Breast epithelium (tissue), 4 donors: ENCODE measurements around the gene KCNQ5. TPM values are rescaled to one million over a fixed set of nuclear protein-coding genes. Genes with fewer than 3 reads are reported as not detected.

Experiments
- DNase-seq, 2 donors: peaks; one replicate each; pipeline ENCODE4 v3.0.0-alpha.2; 2019; ENCODE audit warnings: low spot score in 2 of 2
- H3K27ac ChIP-seq, 2 donors: fragments of 200-600 bp; sonication (generic) in 1 of 2; one replicate each; pipeline ENCODE4 v1.5.1; 2016 to 2019; ENCODE audit warnings: mild to moderate bottlenecking in 1 of 2
- H3K27me3 ChIP-seq, 2 donors: fragments of 200-600 bp; sonication (generic) in 1 of 2; one replicate each; pipeline versions ENCODE4 v1.5.1 to v1.6.0; 2017 to 2019; ENCODE audit warnings: control low read depth in 1 of 2, mild to moderate bottlenecking in 1 of 2
- H3K36me3 ChIP-seq: fragments of 200-600 bp; one replicate; pipeline ENCODE4 v1.5.1; 2019
- H3K4me1 ChIP-seq, 2 donors: fragments of 200-600 bp; sonication (generic); one replicate each; pipeline ENCODE4 v1.5.1; 2016 to 2019; ENCODE audit warnings: control low read depth in 1 of 2
- H3K4me3 ChIP-seq, 3 donors: fragments of 200-600 bp; sonication (generic); 1 replicate in 2 of 3; 2 replicates in 1 of 3; pipeline ENCODE4 v1.5.1; 2016 to 2019; ENCODE audit warnings: mild to moderate bottlenecking in 3 of 3, moderate library complexity in 2 of 3
- H3K9me3 ChIP-seq, 2 donors: fragments of 200-600 bp; sonication (generic) in 1 of 2; one replicate each; pipeline ENCODE4 v1.5.1; 2016 to 2019; ENCODE audit warnings: control low read depth in 1 of 2
- POLR2A ChIP-seq: fragments of 450-650 bp; IDR thresholded peaks from one replicate; pipeline ENCODE4 v1.6.1; 2016; ENCODE audit warnings: antibody characterized with exemption, mild to moderate bottlenecking, moderate library complexity
- POLR2AphosphoS5 ChIP-seq, 3 donors: sonication (generic); formaldehyde crosslinking; IDR thresholded peaks; one replicate each; pipeline ENCODE4 v1.6.1; 2017; ENCODE audit warnings: antibody characterized with exemption in 3 of 3
- intact Hi-C: fragments of 100-400 bp; cut with DNase I; formaldehyde crosslinking; loops from one replicate; pipeline ENCODE4 v1.15.1; 2023; ENCODE audit warnings: low total_unique reads
- total RNA-seq, 3 donors: library from RNA; depleted of rRNA; stranded (reverse); fragments of >200 nt; gene quantifications; one replicate each; pipeline ENCODE4 v1.1.0, GENCODE V29; 2016
- TF ChIP-seq, protein P1 (sequence below), 3 donors: fragments of 450-650 bp; IDR thresholded peaks; one replicate each; pipeline ENCODE4 v1.5.1; 2016 to 2017; ENCODE audit warnings: antibody characterized with exemption in 3 of 3, mild to moderate bottlenecking in 3 of 3, moderate library complexity in 3 of 3

Gene KCNQ5
- total RNA-seq, 3 donors from 2014 or later, result 0.16 to 1.0 (median 0.33) TPM

DNA sequence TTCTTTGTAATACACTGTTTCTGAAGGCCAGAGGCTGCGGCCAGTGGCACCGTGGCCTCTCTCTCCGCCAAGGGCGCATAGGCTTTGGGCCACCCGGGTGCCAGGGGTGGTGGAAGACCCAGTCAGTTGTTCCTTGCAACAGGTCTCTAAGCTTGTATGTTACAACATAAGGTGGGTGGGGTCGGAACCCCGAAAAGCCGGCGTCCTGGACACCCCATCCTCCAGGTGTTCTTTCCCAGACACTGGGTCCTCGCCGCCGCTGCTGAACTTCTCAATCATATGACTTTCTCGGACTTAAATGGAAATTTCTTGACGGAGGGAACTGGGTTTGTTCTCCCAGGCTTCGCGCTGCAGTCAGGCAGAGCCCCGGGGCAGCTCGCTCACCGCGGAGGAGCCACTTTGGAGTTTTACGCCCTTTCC, 983 bp upstream of the KCNQ5 start:
- no peak overlapping the region for H3K27ac ChIP-seq
- H3K4me1 ChIP-seq, result peaks cover 6 to 8% of the 10 kb centered on the region in 2 donors
- no peaks in the 10 kb centered on the region for H3K36me3 ChIP-seq
- peaks cover 0 to 31% of the 10 kb centered on the region in 2 donors for H3K27me3 ChIP-seq
- TF ChIP-seq, protein P1, sequence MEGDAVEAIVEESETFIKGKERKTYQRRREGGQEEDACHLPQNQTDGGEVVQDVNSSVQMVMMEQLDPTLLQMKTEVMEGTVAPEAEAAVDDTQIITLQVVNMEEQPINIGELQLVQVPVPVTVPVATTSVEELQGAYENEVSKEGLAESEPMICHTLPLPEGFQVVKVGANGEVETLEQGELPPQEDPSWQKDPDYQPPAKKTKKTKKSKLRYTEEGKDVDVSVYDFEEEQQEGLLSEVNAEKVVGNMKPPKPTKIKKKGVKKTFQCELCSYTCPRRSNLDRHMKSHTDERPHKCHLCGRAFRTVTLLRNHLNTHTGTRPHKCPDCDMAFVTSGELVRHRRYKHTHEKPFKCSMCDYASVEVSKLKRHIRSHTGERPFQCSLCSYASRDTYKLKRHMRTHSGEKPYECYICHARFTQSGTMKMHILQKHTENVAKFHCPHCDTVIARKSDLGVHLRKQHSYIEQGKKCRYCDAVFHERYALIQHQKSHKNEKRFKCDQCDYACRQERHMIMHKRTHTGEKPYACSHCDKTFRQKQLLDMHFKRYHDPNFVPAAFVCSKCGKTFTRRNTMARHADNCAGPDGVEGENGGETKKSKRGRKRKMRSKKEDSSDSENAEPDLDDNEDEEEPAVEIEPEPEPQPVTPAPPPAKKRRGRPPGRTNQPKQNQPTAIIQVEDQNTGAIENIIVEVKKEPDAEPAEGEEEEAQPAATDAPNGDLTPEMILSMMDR (IDR thresholded peaks at IDR 0.05), result no peak
- TF ChIP-seq POLR2A (no peak), POLR2AphosphoS5 (IDR thresholded peaks at IDR 0.05) (no peak)
- H3K9me3 ChIP-seq, result no peaks in the 10 kb centered on the region
- intact Hi-C loops, result no loop called here
- no peak for DNase-seq
- H3K4me3 ChIP-seq, result peak overlapping the region; percentile 37 to 74 (median 54)

DNA sequence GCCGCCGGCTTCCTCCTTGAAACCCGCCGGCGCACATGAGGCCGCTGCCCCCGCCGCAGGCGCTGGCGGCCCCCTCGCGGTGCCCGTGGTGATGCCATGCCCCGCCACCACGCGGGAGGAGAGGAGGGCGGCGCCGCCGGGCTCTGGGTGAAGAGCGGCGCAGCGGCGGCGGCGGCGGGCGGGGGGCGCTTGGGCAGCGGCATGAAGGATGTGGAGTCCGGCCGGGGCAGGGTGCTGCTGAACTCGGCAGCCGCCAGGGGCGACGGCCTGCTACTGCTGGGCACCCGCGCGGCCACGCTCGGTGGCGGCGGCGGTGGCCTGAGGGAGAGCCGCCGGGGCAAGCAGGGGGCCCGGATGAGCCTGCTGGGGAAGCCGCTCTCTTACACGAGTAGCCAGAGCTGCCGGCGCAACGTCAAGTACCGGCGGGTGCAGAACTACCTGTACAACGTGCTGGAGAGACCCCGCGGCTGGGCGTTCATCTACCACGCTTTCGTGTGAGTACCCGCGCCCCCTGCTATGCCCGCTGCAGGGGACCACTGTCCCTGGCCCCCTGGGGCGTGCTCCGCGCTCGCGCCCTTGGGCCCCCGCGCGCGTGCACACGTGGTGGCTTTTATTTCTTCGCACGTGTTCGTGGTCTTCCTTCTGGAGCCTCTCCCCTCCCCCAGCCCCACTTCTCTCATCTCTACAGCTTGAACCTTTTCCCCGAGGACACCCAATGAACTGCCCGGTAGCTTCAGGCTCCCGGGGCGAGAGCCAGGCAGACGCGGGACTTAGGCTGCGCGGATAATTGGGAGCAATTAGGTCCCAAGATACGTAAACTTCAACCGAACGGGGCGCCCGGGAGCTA, 453 bp downstream of the KCNQ5 start:
- H3K27me3 ChIP-seq, result peaks cover 0 to 31% of the 10 kb centered on the region in 2 donors

DNA sequence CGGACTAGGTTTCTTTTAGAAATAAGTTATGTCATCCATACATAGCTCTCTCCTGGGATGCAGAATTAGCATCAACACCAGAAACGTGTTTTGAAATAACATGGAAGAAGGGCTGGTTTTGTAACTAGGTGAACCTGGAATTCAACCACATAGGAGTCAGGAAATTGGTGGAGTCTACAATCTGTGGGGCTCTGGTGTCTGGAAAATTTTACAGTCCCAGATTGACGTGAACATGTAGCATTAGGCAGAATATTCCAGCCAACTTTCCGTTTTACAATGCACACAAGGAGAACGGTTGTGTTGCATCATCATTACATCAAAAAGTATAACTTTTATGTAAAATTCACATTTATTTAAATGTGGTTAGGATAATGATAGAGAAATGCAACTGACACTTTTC, 1.9 kb downstream of the KCNQ5 start:
- intact Hi-C loops, result no loop called here
- DNase-seq, result no peak
- Histone ChIP-seq H3K36me3 (no peaks in the 10 kb centered on the region), H3K4me1 (peaks cover 6 to 8% of the 10 kb centered on the region in 2 donors), H3K9me3 (no peaks in the 10 kb centered on the region), H3K27ac (no peak overlapping the region), H3K4me3 (no peak overlapping the region), H3K27me3 (peaks cover 0 to 31% of the 10 kb centered on the region in 2 donors)
- TF ChIP-seq, protein P1 (IDR thresholded peaks at IDR 0.05), result no peak
- no peak for TF ChIP-seq POLR2A
- TF ChIP-seq POLR2AphosphoS5 (IDR thresholded peaks at IDR 0.05), result no peak

More for the DNA sequence above, 453 bp downstream of the KCNQ5 start:
- peaks cover 6 to 8% of the 10 kb centered on the region in 2 donors for H3K4me1 ChIP-seq
- DNase-seq, result no peak
- H3K9me3 ChIP-seq, result no peaks in the 10 kb centered on the region
- H3K4me3 ChIP-seq, result peak overlapping the region; percentile 37 to 74 (median 54)
- no peak overlapping the region for H3K27ac ChIP-seq
- TF ChIP-seq POLR2AphosphoS5 (IDR thresholded peaks at IDR 0.05) (no peak), POLR2A (no peak)
- TF ChIP-seq, protein P1 (IDR thresholded peaks at IDR 0.05), result no peak
- intact Hi-C loops, result no loop called here
- H3K36me3 ChIP-seq, result no peaks in the 10 kb centered on the region

DNA sequence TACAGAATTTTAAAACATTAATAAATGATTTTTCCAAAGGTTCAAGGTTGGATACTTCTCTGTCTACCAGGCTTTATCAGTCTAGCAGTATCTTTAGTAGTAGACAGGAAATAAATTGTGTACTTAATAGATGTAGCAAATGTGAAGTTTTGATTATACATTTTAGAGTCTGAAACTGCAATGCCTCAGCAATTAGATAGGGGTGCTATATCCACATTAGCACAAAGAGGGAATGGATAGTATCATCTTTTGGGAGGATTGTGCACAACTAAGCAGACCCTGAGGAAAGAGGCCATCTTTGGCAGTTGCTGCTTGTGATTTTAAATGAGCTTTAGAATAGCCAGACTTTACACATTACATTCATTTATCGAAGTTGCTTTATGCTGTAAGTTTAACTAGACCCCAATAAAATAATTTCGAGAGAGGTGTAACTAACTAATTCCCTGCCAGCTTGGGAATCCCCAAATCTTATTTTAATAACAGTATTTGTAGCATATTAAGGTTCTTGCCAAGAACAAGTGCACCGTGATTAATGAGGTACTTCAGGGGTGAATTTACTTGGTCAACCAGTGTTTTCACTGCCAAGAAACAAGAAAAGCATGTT, 2.8 kb downstream of the KCNQ5 start:
- Histone ChIP-seq H3K36me3 (no peaks in the 10 kb centered on the region), H3K9me3 (no peaks in the 10 kb centered on the region), H3K4me3 (no peak overlapping the region), H3K4me1 (peaks cover 6 to 8% of the 10 kb centered on the region in 2 donors), H3K27ac (no peak overlapping the region), H3K27me3 (peaks cover 0 to 31% of the 10 kb centered on the region in 2 donors)
- no peak for DNase-seq
- TF ChIP-seq POLR2A, result no peak
- TF ChIP-seq, protein P1 (IDR thresholded peaks at IDR 0.05), result peak in 2 of 3 donors; percentile 19 to 32
- intact Hi-C loops, result no loop called here

DNA sequence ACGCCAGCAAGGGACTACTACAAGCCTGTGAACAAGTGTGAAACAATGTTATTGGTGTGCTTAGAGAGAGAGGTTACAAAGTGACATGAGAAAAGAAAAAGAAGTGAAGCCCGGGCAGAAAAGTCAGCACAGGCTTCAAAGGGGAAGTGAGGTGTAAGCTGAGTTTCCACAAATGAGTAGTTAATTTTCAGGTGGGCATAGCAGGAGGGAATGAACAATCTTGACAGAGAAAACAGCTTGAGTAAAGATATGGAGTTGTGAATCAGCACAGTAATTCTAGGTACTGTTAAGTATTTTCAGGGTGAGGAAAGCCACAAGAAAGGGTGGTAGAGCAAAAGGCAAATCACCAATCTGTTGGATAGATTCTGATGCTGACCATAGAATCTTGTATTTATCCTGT, 4.3 kb downstream of the KCNQ5 start:
- Histone ChIP-seq H3K4me1 (peaks cover 6 to 8% of the 10 kb centered on the region in 2 donors), H3K4me3 (no peak overlapping the region), H3K27me3 (peaks cover 0 to 26% of the 10 kb centered on the region in 2 donors), H3K9me3 (no peaks in the 10 kb centered on the region), H3K27ac (no peak overlapping the region), H3K36me3 (no peaks in the 10 kb centered on the region)
- TF ChIP-seq POLR2AphosphoS5 (IDR thresholded peaks at IDR 0.05) (no peak), POLR2A (no peak)
- TF ChIP-seq, protein P1 (IDR thresholded peaks at IDR 0.05), result no peak
- DNase-seq, result no peak
- intact Hi-C loops, result no loop called here
